ENCODE data around the gene RNFT1.
"Not testable (repeated sequence)": the region's sequence is repeated elsewhere in the genome, so short reads cannot be mapped to it uniquely, and the experiment has no call there.

Gene RNFT1, protein sequence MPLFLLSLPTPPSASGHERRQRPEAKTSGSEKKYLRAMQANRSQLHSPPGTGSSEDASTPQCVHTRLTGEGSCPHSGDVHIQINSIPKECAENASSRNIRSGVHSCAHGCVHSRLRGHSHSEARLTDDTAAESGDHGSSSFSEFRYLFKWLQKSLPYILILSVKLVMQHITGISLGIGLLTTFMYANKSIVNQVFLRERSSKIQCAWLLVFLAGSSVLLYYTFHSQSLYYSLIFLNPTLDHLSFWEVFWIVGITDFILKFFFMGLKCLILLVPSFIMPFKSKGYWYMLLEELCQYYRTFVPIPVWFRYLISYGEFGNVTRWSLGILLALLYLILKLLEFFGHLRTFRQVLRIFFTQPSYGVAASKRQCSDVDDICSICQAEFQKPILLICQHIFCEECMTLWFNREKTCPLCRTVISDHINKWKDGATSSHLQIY

GRCh38 chr17:59964482-59965328 is at the start of gene RNFT1:
RNFT1 (minus strand) TSS chr17:59964740; CDS start chr17:59964663, 77 bp downstream.
- peak; percentile 96 for DNase-seq

DNA sequence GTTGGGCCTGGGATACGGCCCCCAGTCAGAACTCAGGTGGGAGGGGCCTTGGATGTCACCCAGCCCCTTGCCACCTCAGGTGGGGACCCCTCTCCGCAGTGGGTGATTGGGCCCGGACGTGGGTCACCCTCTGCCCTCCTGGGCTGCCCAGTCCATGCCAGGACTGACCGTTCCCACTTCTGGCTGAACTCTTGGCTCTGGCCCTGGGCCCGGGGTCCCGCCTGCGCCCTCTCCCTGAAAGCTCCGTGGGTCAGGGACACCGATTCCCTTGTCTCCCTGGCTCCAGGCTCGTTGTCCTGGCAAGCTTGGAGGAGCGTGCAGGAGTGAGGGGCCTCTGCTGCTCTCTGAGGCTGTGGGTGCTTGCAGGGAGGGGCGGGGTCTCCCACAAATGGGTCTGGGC is 44.8 kb upstream of the RNFT1 start:
- not testable (repeated sequence) for DNase-seq

GRCh38 chr17:60008377-60008776 is 43.8 kb upstream of the RNFT1 start:
- not testable (repeated sequence) for DNase-seq

GRCh38 chr17:60006160-60006559 is 41.6 kb upstream of the RNFT1 start:
- DNase-seq: no peak

DNA sequence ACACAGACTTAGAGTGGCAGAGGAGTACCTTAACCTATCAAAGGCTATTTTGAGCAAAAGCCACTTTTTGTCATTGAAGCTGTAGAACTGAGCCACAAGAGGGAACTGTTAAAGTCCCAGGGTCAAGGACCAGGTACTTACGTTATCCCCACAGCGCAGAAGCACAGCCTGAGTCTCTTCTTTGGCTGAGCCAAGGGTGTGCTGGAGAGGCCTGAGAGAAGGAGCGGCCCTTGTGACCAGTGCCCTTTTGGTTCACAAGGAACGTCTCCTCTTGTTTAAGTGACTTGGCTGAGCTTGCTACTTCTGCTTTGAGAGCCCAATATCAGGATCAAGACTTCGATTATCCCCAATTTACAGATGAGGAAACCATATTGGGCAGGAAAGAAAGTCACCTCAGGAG is 40.0 kb upstream of the RNFT1 start:
- not testable (repeated sequence) for DNase-seq

DNA sequence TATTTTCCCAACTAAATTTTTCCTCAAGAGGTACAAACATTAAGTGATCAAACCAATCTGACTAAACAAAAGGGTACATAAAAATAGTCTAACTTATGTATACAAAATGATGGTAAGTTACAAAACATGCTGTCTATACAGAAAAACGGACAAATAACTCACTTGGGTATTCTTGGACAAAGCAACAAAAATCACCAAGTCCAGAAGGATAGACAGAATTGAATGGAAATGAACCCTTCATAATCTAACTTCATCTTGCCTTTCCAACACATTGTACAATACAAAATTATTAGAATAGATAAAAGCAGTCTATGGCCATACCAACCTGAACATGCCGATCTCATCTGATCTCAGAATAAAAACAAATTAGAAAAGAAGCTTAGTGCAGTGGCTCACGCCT is 37.9 kb upstream of the RNFT1 start:
- DNase-seq: not testable (repeated sequence)

GRCh38 chr17:59996608-59997007 is 32.1 kb upstream of the RNFT1 start:
- DNase-seq: not testable (repeated sequence)

GRCh38 chr17:59975166-59975565 is 10.6 kb upstream of the RNFT1 start:
- not testable (repeated sequence) for DNase-seq

DNA sequence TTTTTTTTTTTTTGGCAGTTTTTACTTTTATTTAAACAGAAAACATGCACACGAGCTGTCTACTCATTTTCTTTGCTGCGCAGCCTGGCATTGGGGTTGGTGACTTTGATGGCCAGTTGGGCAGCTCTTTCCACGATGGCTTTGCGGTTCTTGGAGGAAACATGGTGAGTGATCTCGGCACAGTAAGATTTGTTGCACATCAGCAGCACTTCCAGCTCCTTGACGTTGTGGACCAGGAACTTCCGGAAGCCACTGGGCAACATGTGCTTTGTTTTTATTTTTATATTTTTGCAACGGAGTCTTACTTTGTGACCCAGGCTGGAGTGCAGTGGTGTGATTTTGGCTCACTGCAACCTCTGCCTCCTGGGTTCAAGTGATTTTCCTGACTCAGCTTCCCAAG is 8.9 kb upstream of the RNFT1 start:
- DNase-seq: not testable (repeated sequence)

GRCh38 chr17:59972778-59973177 is 8.2 kb upstream of the RNFT1 start:
- no peak for DNase-seq

- not testable (repeated sequence) for DNase-seq
These were observed 7.2 kb upstream of the RNFT1 start for GRCh38 chr17:59971771-59972170.

DNA sequence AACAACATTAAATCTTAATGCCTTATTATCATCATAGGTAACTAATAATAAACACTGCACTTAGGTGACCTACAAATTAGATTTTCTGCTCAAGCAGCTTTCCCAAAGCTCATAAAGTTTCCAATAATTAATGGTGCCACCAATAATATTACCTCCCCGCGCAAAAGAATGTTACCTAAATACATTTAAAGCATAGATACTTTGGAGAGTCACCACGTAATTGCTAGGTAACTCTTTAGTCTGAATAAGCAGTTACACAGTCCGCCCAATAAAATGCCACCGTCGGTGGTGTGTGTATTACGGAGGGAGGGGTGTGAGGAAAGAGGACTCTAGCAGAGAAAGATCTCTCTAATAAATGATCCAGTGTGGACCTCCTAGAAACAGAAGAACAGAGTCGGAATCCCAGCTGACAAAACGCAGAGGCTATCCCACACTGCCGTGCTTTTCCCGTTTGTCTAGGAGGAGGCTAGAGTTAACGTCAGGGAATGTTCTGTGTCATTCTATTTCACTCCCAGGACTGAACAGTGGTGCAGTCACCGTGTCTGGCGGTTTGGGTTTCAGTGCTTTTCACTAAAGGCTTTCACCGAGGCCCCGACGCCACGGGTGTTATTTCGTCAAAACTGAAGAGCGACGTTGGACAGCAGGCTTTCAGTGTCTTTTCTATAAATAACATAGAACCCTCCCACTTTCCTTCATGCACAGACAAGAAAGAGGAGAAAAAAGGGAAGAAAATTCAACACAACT is 630 bp downstream of the RNFT1 start:
- peak; percentile 44 for DNase-seq

GRCh38 chr17:59962739-59963318 is 1.7 kb downstream of the RNFT1 start:
- DNase-seq: no peak

GRCh38 chr17:59959574-59959973 is 5.0 kb downstream of the RNFT1 start:
- not testable (repeated sequence) for DNase-seq

DNA sequence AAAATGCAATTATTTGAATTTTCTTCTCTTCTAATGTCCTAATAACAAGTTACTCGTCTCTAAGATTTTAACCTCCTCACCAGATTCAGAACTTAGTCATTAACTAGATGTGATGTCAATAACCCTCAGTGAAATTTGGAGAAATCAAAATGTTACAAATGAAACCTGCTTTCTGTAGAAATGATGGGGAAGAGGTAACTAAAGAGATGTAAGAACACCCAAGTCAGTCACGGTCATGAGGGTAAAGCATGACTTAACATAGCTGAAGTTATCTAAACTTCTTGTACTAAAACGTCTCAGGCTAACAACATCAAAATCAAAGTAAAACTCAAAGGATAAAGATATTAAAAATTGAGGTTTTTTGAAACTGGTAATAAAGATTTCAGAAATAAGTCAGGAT is 9.7 kb downstream of the RNFT1 start:
- no peak for DNase-seq

DNA sequence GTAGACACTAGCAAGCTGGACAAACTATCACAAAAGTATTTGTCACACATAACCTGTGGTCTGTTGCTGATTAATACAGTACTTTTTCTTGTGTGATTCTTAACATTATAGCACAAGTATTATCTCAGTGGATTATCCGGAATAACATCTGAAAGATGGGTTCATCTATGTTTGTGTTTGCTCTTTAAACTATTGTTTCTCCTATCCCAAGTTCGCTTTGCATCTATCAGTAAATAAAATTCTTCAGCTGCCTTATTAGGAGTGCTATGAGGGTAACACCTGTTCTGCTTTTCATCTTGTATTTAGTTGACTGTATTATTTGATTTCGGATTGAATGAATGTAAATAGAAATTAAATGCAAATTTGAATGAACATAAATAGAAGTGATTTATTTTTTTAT is 14.5 kb downstream of the RNFT1 start:
- no peak for DNase-seq

DNA sequence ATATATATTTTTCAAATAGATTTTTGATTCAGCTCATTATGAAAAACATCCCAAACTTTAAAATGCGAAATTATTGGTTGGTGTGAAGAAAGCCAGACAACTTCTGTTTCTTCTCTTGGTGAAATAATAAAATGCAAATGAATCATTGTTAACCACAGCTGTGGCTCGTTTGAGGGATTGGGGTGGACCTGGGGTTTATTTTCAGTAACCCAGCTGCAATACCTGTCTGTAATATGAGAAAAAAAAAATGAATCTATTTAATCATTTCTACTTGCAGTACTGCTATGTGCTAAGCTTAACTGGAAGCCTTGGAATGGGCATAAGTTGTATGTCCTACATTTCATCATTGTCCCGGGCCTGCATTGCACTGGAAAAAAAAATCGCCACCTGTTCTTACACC is 17.2 kb downstream of the RNFT1 start:
- not testable (repeated sequence) for DNase-seq

- DNase-seq: not testable (repeated sequence)
These were observed 18.1 kb downstream of the RNFT1 start for GRCh38 chr17:59946433-59946832.

- no peak for DNase-seq
These were observed 23.4 kb downstream of the RNFT1 start for GRCh38 chr17:59941131-59941530.

- not testable (repeated sequence) for DNase-seq
These were observed 23.8 kb downstream of the RNFT1 start for GRCh38 chr17:59940697-59941096.

- not testable (repeated sequence) for DNase-seq
These were observed 31.2 kb downstream of the RNFT1 start for GRCh38 chr17:59933317-59933716.

- not testable (repeated sequence) for DNase-seq
These were observed 33.8 kb downstream of the RNFT1 start for GRCh38 chr17:59930768-59931167.

DNA sequence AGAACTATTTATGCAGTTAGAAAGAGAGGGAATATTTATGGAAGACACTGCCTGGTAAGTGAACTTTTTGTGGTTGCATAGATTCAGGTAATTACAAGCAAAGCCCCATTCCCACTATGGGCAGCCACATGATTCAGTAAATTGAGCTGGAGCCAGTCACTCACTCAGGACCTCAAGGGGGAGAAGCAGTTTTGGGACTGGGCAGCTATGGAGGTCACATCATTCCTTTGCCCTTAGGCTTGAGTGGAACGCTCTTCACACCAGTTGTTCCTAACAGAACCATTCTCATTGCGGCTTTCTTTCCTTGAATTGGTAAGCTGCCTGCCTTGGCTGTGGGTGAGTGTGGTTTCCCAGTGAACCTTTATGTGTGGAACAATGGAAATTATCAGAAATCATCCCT is 34.4 kb downstream of the RNFT1 start:
- DNase-seq: not testable (repeated sequence)
